ENCODE data around the gene DBN1. TPM values are rescaled to one million over a fixed set of nuclear protein-coding genes. Genes with fewer than 3 reads are reported as not detected.

DBN1 gene
- polyA plus RNA-seq, 4 donors: 1.6 to 32.0 (median 14.2) TPM

GRCh38 chr5:177453852-177454396 lies 19.5 kb downstream of the DBN1 start:
- Histone ChIP-seq H3K4me3 (ENCODE audit: low read depth in 1 of 3, low read length in 3 of 3) (peak overlapping the region in 2 of 3 donors; percentile 40 to 53), H3K36me3 (ENCODE audit: control insufficient read depth in 3 of 3, insufficient read depth in 2 of 3, low read depth in 1 of 3, low read length in 3 of 3) (peaks cover 0 to 23% (median 0%) of the 10 kb centered on the region in 3 donors), H3K4me1 (ENCODE audit: control insufficient read depth in 3 of 3, insufficient read depth in 2 of 3, low read depth in 1 of 3, low read length in 2 of 3) (peaks cover 0 to 17% (median 0%) of the 10 kb centered on the region in 3 donors), H3K9me3 (ENCODE audit: control insufficient read depth in 2 of 2, insufficient read depth in 1 of 2, low read depth in 1 of 2, low read length in 1 of 2) (no peaks in the 10 kb centered on the region), H3K27ac (ENCODE audit: low read depth in 1 of 3, low read length in 2 of 3) (peak overlapping the region in 1 of 3 donors; percentile 13), H3K27me3 (ENCODE audit: control insufficient read depth in 3 of 3, insufficient read depth in 3 of 3, low read length in 3 of 3) (peaks cover 0 to 11% (median 0%) of the 10 kb centered on the region in 3 donors)
- DNase-seq: no peak
- WGBS, 3 donors: 3 to 6% (median 5%) methylated on average over 25 to 31 of the region's 31 CpGs
- FAIRE-seq: no peak

- WGBS, 3 donors: 69 to 80% (median 79%) methylated on average over 17 of the region's 17 CpGs
- Histone ChIP-seq H3K27me3 (ENCODE audit: control insufficient read depth in 3 of 3, insufficient read depth in 3 of 3, low read length in 3 of 3) (peaks cover 0 to 20% (median 0%) of the 10 kb centered on the region in 3 donors), H3K36me3 (ENCODE audit: control insufficient read depth in 3 of 3, insufficient read depth in 2 of 3, low read depth in 1 of 3, low read length in 3 of 3) (peaks cover 0 to 13% (median 0%) of the 10 kb centered on the region in 3 donors), H3K4me3 (ENCODE audit: low read depth in 1 of 3, low read length in 3 of 3) (no peak overlapping the region), H3K4me1 (ENCODE audit: control insufficient read depth in 3 of 3, insufficient read depth in 2 of 3, low read depth in 1 of 3, low read length in 2 of 3) (peaks cover 0 to 19% (median 0%) of the 10 kb centered on the region in 3 donors), H3K9me3 (ENCODE audit: control insufficient read depth in 2 of 2, insufficient read depth in 1 of 2, low read depth in 1 of 2, low read length in 1 of 2) (no peaks in the 10 kb centered on the region), H3K27ac (ENCODE audit: low read depth in 1 of 3, low read length in 2 of 3) (no peak overlapping the region)
- FAIRE-seq: no peak
- peak in 1 of 2 donors; percentile 50 for DNase-seq
Observed at GRCh38 chr5:177452688-177453638, 20.5 kb downstream of the DBN1 start.

- H3K4me1 ChIP-seq (ENCODE audit: control insufficient read depth in 3 of 3, insufficient read depth in 2 of 3, low read depth in 1 of 3, low read length in 2 of 3): peaks cover 0 to 22% (median 2%) of the 10 kb centered on the region in 3 donors
- H3K9me3 ChIP-seq (ENCODE audit: control insufficient read depth in 2 of 2, insufficient read depth in 1 of 2, low read depth in 1 of 2, low read length in 1 of 2): no peaks in the 10 kb centered on the region
- WGBS, 3 donors: 91 to 94% (median 92%) methylated on average over 10 of the region's 10 CpGs
- DNase-seq: no peak
- no peak overlapping the region for H3K4me3 ChIP-seq (ENCODE audit: low read depth in 1 of 3, low read length in 3 of 3)
- peaks cover 0 to 32% (median 0%) of the 10 kb centered on the region in 3 donors for H3K27me3 ChIP-seq (ENCODE audit: control insufficient read depth in 3 of 3, insufficient read depth in 3 of 3, low read length in 3 of 3)
- no peak overlapping the region for H3K27ac ChIP-seq (ENCODE audit: low read depth in 1 of 3, low read length in 2 of 3)
- no peaks in the 10 kb centered on the region for H3K36me3 ChIP-seq (ENCODE audit: control insufficient read depth in 3 of 3, insufficient read depth in 2 of 3, low read depth in 1 of 3, low read length in 3 of 3)
- FAIRE-seq: no peak
Observed at GRCh38 chr5:177450667-177451424, 22.6 kb downstream of the DBN1 start.

- peaks cover 0 to 41% (median 0%) of the 10 kb centered on the region in 3 donors for H3K27me3 ChIP-seq (ENCODE audit: control insufficient read depth in 3 of 3, insufficient read depth in 3 of 3, low read length in 3 of 3)
- WGBS, 3 donors: 54 to 88% (median 70%) methylated on average over 18 of the region's 18 CpGs
- no peak overlapping the region for H3K4me3 ChIP-seq (ENCODE audit: low read depth in 1 of 3, low read length in 3 of 3)
- no peak for DNase-seq
- no peak for FAIRE-seq
- H3K36me3 ChIP-seq (ENCODE audit: control insufficient read depth in 3 of 3, insufficient read depth in 2 of 3, low read depth in 1 of 3, low read length in 3 of 3): no peaks in the 10 kb centered on the region
- H3K4me1 ChIP-seq (ENCODE audit: control insufficient read depth in 3 of 3, insufficient read depth in 2 of 3, low read depth in 1 of 3, low read length in 2 of 3): peaks cover 0 to 23% (median 2%) of the 10 kb centered on the region in 3 donors
- H3K9me3 ChIP-seq (ENCODE audit: control insufficient read depth in 2 of 2, insufficient read depth in 1 of 2, low read depth in 1 of 2, low read length in 1 of 2): no peaks in the 10 kb centered on the region
- H3K27ac ChIP-seq (ENCODE audit: low read depth in 1 of 3, low read length in 2 of 3): no peak overlapping the region
Observed at GRCh38 chr5:177449140-177450061, 24.0 kb downstream of the DBN1 start.

- Histone ChIP-seq H3K27me3 (ENCODE audit: control insufficient read depth in 3 of 3, insufficient read depth in 3 of 3, low read length in 3 of 3) (peaks cover 0 to 37% (median 0%) of the 10 kb centered on the region in 3 donors), H3K4me3 (ENCODE audit: low read depth in 1 of 3, low read length in 3 of 3) (no peak overlapping the region), H3K9me3 (ENCODE audit: control insufficient read depth in 2 of 2, insufficient read depth in 1 of 2, low read depth in 1 of 2, low read length in 1 of 2) (no peaks in the 10 kb centered on the region), H3K36me3 (ENCODE audit: control insufficient read depth in 3 of 3, insufficient read depth in 2 of 3, low read depth in 1 of 3, low read length in 3 of 3) (peaks cover 0 to 4% (median 0%) of the 10 kb centered on the region in 3 donors), H3K4me1 (ENCODE audit: control insufficient read depth in 3 of 3, insufficient read depth in 2 of 3, low read depth in 1 of 3, low read length in 2 of 3) (peaks cover 0 to 14% (median 2%) of the 10 kb centered on the region in 3 donors), H3K27ac (ENCODE audit: low read depth in 1 of 3, low read length in 2 of 3) (no peak overlapping the region)
- FAIRE-seq: no peak
- DNase-seq: no peak
- WGBS, 3 donors: 54 to 72% (median 57%) methylated on average over 6 of the region's 6 CpGs
Observed at GRCh38 chr5:177448244-177448950, 25.0 kb downstream of the DBN1 start.

DNA sequence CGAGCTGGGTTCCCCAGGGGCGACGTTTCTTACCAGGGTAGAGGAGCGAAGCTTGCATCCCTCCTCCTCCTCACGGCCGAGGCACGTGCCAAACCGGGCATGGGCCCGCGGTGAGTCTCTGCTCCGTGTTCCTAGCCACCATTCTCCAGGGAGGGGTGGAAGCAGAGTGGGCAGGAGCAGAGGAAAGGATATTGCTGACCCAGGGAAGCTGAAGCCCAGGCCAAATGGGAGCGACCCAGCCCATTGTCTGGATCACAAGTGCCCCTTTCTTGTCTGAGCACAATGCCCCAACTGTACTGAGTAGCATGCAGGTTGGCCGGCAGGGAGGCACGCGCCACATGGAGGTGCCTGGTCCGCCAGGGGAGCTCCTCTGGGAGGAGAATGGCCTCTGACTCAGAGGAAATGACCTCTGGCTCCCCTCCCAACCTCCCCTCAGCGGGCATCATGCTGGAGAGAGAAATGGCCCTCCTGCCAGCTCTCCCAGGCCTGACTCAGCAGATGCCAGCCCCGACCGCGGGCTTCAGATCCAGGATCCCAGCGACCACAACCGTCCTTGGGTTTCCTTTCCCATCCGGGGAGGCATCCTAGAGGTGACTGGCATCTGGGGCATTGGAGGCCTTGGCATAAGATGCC lies 25.7 kb downstream of the DBN1 start:
- no peak overlapping the region for H3K4me3 ChIP-seq (ENCODE audit: low read depth in 1 of 3, low read length in 3 of 3)
- 4 to 11% (median 6%) methylated on average over 21 to 23 of the region's 23 CpGs for WGBS, 3 donors
- peaks cover 0 to 14% (median 2%) of the 10 kb centered on the region in 3 donors for H3K4me1 ChIP-seq (ENCODE audit: control insufficient read depth in 3 of 3, insufficient read depth in 2 of 3, low read depth in 1 of 3, low read length in 2 of 3)
- no peak for FAIRE-seq
- peak; percentile 42 for DNase-seq
- no peak overlapping the region for H3K27ac ChIP-seq (ENCODE audit: low read depth in 1 of 3, low read length in 2 of 3)
- no peaks in the 10 kb centered on the region for H3K9me3 ChIP-seq (ENCODE audit: control insufficient read depth in 2 of 2, insufficient read depth in 1 of 2, low read depth in 1 of 2, low read length in 1 of 2)
- H3K36me3 ChIP-seq (ENCODE audit: control insufficient read depth in 3 of 3, insufficient read depth in 2 of 3, low read depth in 1 of 3, low read length in 3 of 3): peaks cover 0 to 10% (median 0%) of the 10 kb centered on the region in 3 donors
- peaks cover 0 to 37% (median 0%) of the 10 kb centered on the region in 3 donors for H3K27me3 ChIP-seq (ENCODE audit: control insufficient read depth in 3 of 3, insufficient read depth in 3 of 3, low read length in 3 of 3)
